ENCODE data around the gene PEF1.
A peak's percentile ranks its signal among the peaks of the same experiment; 100 is the strongest.

Gene PEF1

DNA sequence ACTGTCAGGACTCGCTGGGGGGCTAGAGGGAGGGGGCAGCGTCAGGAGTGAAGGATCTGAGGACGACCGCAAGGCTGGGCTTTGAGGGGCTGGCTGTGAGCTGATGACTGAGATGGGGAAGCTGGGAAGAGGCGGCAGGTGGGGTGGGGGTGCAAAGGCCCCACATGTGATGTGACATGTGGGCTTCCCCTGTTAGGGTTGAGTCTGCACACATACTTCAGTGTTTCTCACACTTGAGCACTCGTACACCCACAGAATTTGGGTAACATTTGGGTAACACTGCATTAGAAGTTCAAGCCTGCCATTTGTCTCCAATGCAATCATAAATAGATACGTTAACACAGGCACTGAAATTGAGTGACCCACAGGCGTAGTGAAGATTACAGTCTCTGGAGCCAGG is 42.9 kb upstream of the PEF1 start (continued):
- TF ChIP-seq, protein P1, sequence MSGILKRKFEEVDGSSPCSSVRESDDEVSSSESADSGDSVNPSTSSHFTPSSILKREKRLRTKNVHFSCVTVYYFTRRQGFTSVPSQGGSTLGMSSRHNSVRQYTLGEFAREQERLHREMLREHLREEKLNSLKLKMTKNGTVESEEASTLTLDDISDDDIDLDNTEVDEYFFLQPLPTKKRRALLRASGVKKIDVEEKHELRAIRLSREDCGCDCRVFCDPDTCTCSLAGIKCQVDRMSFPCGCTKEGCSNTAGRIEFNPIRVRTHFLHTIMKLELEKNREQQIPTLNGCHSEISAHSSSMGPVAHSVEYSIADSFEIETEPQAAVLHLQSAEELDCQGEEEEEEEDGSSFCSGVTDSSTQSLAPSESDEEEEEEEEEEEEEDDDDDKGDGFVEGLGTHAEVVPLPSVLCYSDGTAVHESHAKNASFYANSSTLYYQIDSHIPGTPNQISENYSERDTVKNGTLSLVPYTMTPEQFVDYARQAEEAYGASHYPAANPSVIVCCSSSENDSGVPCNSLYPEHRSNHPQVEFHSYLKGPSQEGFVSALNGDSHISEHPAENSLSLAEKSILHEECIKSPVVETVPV (CRISPR knock-in tag; IDR thresholded peaks at IDR 0.05), result no peak
- TF ChIP-seq ZNF70 (CRISPR knock-in tag; IDR thresholded peaks at IDR 0.05) (no peak), ISL1 (CRISPR knock-in tag; IDR thresholded peaks at IDR 0.05) (no peak), SNAI2 (CRISPR knock-in tag; IDR thresholded peaks at IDR 0.05) (no peak), ZFP30 (CRISPR knock-in tag; IDR thresholded peaks at IDR 0.05) (no peak), BACH2 (CRISPR knock-in tag; IDR thresholded peaks at IDR 0.05; ENCODE audit: borderline replicate concordance) (no peak), TOX (CRISPR knock-in tag; IDR thresholded peaks at IDR 0.05; ENCODE audit: borderline replicate concordance) (no peak), ESRRG (CRISPR knock-in tag; IDR thresholded peaks at IDR 0.05) (no peak), ZNF565 (CRISPR knock-in tag; conservative IDR thresholded peaks at IDR 0.05; ENCODE audit: low read depth) (no peak), PPARA (CRISPR knock-in tag; IDR thresholded peaks at IDR 0.05; ENCODE audit: borderline replicate concordance) (no peak), ZFP3 (CRISPR knock-in tag; IDR thresholded peaks at IDR 0.05) (no peak)
- TF ChIP-seq, protein P2, sequence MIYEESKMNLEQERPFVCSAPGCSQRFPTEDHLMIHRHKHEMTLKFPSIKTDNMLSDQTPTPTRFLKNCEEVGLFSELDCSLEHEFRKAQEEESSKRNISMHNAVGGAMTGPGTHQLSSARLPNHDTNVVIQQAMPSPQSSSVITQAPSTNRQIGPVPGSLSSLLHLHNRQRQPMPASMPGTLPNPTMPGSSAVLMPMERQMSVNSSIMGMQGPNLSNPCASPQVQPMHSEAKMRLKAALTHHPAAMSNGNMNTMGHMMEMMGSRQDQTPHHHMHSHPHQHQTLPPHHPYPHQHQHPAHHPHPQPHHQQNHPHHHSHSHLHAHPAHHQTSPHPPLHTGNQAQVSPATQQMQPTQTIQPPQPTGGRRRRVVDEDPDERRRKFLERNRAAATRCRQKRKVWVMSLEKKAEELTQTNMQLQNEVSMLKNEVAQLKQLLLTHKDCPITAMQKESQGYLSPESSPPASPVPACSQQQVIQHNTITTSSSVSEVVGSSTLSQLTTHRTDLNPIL (CRISPR knock-in tag; IDR thresholded peaks at IDR 0.05; ENCODE audit: low read depth), result no peak

DNA sequence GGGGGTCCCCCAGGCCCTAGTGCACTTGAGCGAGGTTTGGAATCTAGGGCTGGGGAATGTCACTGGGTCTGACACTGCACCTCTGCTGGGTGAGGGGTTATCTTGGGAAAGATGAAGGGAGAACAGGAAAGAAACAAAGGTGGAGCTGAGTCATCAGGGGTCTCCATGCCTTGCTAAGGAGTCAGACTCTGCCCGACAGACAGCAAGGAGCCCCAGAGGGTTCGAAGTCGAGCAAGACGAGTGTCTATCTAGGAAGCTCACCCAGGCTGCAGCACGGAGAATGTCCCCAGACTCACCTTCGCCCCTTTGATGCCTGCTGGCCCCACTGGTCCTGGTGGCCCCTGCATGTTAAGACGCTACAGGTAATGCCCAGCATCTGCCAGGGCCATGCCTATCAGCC is 41.1 kb upstream of the PEF1 start:
- TF ChIP-seq BACH2 (CRISPR knock-in tag; IDR thresholded peaks at IDR 0.05; ENCODE audit: borderline replicate concordance), result no peak
- TF ChIP-seq ZC3H10 (CRISPR knock-in tag; IDR thresholded peaks at IDR 0.05), result no peak
- no peak for TF ChIP-seq PPARA (CRISPR knock-in tag; IDR thresholded peaks at IDR 0.05; ENCODE audit: borderline replicate concordance)
- no peak for TF ChIP-seq ARNTL (CRISPR knock-in tag; IDR thresholded peaks at IDR 0.05; ENCODE audit: borderline replicate concordance, low read depth)
- no peak for TF ChIP-seq TOX (CRISPR knock-in tag; IDR thresholded peaks at IDR 0.05; ENCODE audit: borderline replicate concordance)
- no peak for TF ChIP-seq ISL1 (CRISPR knock-in tag; IDR thresholded peaks at IDR 0.05)
- no peak for TF ChIP-seq OSR1 (CRISPR knock-in tag; IDR thresholded peaks at IDR 0.05)
- TF ChIP-seq, protein P2 (CRISPR knock-in tag; IDR thresholded peaks at IDR 0.05; ENCODE audit: low read depth), result no peak
- TF ChIP-seq ZFP3 (CRISPR knock-in tag; IDR thresholded peaks at IDR 0.05), result no peak
- no peak for ATAC-seq

DNA sequence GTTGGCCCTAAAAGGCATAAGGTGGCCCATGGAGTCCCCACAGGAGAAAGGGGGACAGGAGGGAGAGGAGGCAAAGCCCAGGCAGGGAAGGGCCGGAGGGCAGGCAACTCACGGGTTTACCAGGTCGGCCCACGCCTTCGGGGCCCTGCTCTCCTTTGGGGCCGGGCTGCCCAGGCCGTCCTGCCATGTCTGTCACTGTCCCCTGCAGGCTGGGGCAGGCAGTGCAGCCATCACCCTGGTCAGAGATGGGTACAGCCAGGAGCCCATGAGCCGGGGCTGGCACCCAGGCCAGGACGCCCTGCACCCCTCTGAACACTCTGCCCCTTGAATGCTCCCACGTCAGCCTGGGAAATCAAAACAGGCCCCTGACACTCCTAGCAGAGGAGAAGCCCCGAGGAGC is 39.3 kb upstream of the PEF1 start:
- ATAC-seq, result peak; percentile 77

More for the DNA sequence above, 39.3 kb upstream of the PEF1 start:
- no peak for TF ChIP-seq CSDC2 (CRISPR knock-in tag; IDR thresholded peaks at IDR 0.05)
- no peak for TF ChIP-seq ZFP30 (CRISPR knock-in tag; IDR thresholded peaks at IDR 0.05)
- TF ChIP-seq, protein P1 (CRISPR knock-in tag; IDR thresholded peaks at IDR 0.05), result no peak
- no peak for TF ChIP-seq TCF4 (CRISPR knock-in tag; IDR thresholded peaks at IDR 0.05; ENCODE audit: borderline replicate concordance)
- TF ChIP-seq, protein P3, sequence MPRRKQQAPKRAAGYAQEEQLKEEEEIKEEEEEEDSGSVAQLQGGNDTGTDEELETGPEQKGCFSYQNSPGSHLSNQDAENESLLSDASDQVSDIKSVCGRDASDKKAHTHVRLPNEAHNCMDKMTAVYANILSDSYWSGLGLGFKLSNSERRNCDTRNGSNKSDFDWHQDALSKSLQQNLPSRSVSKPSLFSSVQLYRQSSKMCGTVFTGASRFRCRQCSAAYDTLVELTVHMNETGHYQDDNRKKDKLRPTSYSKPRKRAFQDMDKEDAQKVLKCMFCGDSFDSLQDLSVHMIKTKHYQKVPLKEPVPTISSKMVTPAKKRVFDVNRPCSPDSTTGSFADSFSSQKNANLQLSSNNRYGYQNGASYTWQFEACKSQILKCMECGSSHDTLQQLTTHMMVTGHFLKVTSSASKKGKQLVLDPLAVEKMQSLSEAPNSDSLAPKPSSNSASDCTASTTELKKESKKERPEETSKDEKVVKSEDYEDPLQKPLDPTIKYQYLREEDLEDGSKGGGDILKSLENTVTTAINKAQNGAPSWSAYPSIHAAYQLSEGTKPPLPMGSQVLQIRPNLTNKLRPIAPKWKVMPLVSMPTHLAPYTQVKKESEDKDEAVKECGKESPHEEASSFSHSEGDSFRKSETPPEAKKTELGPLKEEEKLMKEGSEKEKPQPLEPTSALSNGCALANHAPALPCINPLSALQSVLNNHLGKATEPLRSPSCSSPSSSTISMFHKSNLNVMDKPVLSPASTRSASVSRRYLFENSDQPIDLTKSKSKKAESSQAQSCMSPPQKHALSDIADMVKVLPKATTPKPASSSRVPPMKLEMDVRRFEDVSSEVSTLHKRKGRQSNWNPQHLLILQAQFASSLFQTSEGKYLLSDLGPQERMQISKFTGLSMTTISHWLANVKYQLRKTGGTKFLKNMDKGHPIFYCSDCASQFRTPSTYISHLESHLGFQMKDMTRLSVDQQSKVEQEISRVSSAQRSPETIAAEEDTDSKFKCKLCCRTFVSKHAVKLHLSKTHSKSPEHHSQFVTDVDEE (CRISPR knock-in tag; IDR thresholded peaks at IDR 0.05), result no peak
- TF ChIP-seq ARNTL (CRISPR knock-in tag; IDR thresholded peaks at IDR 0.05; ENCODE audit: borderline replicate concordance, low read depth), result no peak
- TF ChIP-seq, protein P2 (CRISPR knock-in tag; IDR thresholded peaks at IDR 0.05; ENCODE audit: low read depth), result no peak
- TF ChIP-seq ZNF565 (CRISPR knock-in tag; conservative IDR thresholded peaks at IDR 0.05; ENCODE audit: low read depth), result no peak
- TF ChIP-seq ZC3H10 (CRISPR knock-in tag; IDR thresholded peaks at IDR 0.05), result no peak
- TF ChIP-seq ZNF8 (CRISPR knock-in tag; IDR thresholded peaks at IDR 0.05), result no peak
- TF ChIP-seq PPARA (CRISPR knock-in tag; IDR thresholded peaks at IDR 0.05; ENCODE audit: borderline replicate concordance), result no peak
- no peak for TF ChIP-seq RARB (CRISPR knock-in tag; IDR thresholded peaks at IDR 0.05)
- no peak for TF ChIP-seq OSR1 (CRISPR knock-in tag; IDR thresholded peaks at IDR 0.05)
- TF ChIP-seq, protein P4, sequence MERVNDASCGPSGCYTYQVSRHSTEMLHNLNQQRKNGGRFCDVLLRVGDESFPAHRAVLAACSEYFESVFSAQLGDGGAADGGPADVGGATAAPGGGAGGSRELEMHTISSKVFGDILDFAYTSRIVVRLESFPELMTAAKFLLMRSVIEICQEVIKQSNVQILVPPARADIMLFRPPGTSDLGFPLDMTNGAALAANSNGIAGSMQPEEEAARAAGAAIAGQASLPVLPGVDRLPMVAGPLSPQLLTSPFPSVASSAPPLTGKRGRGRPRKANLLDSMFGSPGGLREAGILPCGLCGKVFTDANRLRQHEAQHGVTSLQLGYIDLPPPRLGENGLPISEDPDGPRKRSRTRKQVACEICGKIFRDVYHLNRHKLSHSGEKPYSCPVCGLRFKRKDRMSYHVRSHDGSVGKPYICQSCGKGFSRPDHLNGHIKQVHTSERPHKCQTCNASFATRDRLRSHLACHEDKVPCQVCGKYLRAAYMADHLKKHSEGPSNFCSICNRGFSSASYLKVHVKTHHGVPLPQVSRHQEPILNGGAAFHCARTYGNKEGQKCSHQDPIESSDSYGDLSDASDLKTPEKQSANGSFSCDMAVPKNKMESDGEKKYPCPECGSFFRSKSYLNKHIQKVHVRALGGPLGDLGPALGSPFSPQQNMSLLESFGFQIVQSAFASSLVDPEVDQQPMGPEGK (CRISPR knock-in tag; IDR thresholded peaks at IDR 0.05; ENCODE audit: borderline replicate concordance), result no peak
- no peak for TF ChIP-seq ZFP3 (CRISPR knock-in tag; IDR thresholded peaks at IDR 0.05)
- no peak for TF ChIP-seq GLIS3 (CRISPR knock-in tag; IDR thresholded peaks at IDR 0.05)
- no peak for TF ChIP-seq BACH2 (CRISPR knock-in tag; IDR thresholded peaks at IDR 0.05; ENCODE audit: borderline replicate concordance)
- TF ChIP-seq ESRRG (CRISPR knock-in tag; IDR thresholded peaks at IDR 0.05), result no peak

All from SK-N-SH treated with all-trans-retinoic acid at 6 μM for 48 hours (cell line).